Mesenchymal stem cell (in vitro differentiated cells and primary cell): Measurements from ENCODE around the gene GRIK4.

Experiments used
- DNase-seq: peaks from one replicate; pipeline ENCODE4 v3.0.0-alpha.2; 2013
- H2AFZ ChIP-seq: one replicate; pipeline ENCODE4 v1.6.1; 2013; ENCODE audit warnings: low read depth, mild to moderate bottlenecking, control low read depth, inconsistent platforms, low read length, moderate library complexity
- H2AK5ac ChIP-seq: 2 replicates; pipeline ENCODE4 v1.6.1; 2013; ENCODE audit warnings: low read length, moderate library complexity, mild to moderate bottlenecking, inconsistent platforms; ENCODE audit not compliant: severe bottlenecking
- H2BK120ac ChIP-seq: one replicate; pipeline ENCODE4 v1.6.1; 2013; ENCODE audit warnings: low read depth, mild to moderate bottlenecking, inconsistent platforms, low read length, moderate library complexity
- H2BK12ac ChIP-seq, 2 experiments: one replicate each; pipeline ENCODE4 v1.6.1; 2013; ENCODE audit warnings: inconsistent platforms in 2 of 2, low read length in 2 of 2, mild to moderate bottlenecking in 2 of 2, moderate library complexity in 2 of 2, control low read depth in 1 of 2
- H2BK15ac ChIP-seq: one replicate; pipeline ENCODE4 v1.6.1; 2013; ENCODE audit warnings: mild to moderate bottlenecking, low read depth, inconsistent platforms; ENCODE audit not compliant: poor library complexity, severe bottlenecking
- H2BK5ac ChIP-seq: 2 replicates; pipeline ENCODE4 v1.6.1; 2013; ENCODE audit warnings: low read depth, mild to moderate bottlenecking, low read length, control low read depth, inconsistent platforms; ENCODE audit not compliant: poor library complexity, severe bottlenecking
- H3K14ac ChIP-seq, 2 experiments: one replicate each; pipeline ENCODE4 v1.6.1; 2013; ENCODE audit warnings: inconsistent platforms in 2 of 2, low read length in 2 of 2, control low read depth in 1 of 2, mild to moderate bottlenecking in 1 of 2, moderate library complexity in 1 of 2
- H3K18ac ChIP-seq, 2 experiments: one replicate each; pipeline ENCODE4 v1.6.1; 2013; ENCODE audit warnings: inconsistent platforms in 2 of 2, low read length in 2 of 2, control low read depth in 1 of 2, low read depth in 1 of 2, mild to moderate bottlenecking in 1 of 2
- H3K23ac ChIP-seq, 2 experiments: one replicate each; pipeline ENCODE4 v1.6.1; 2013; ENCODE audit warnings: inconsistent platforms in 2 of 2, low read length in 2 of 2, mild to moderate bottlenecking in 2 of 2, moderate library complexity in 2 of 2, control low read depth in 1 of 2
- H3K27ac ChIP-seq: 2 replicates; pipeline ENCODE4 v1.5.1; 2013; ENCODE audit warnings: mild to moderate bottlenecking, moderate library complexity, low read length, control low read depth, inconsistent platforms; ENCODE audit not compliant: poor library complexity, severe bottlenecking
- H3K27me3 ChIP-seq, 2 experiments: 2 replicates each; pipeline versions ENCODE4 v1.6.1 to v1.7.0; 2013; ENCODE audit warnings: low read length in 2 of 2, mild to moderate bottlenecking in 2 of 2, moderate library complexity in 2 of 2, control low read depth in 1 of 2, inconsistent platforms in 1 of 2; ENCODE audit not compliant: control insufficient read depth in 1 of 2, insufficient read depth in 1 of 2
- H3K36me3 ChIP-seq, 2 experiments: 2 replicates each; pipeline versions ENCODE4 v1.6.1 to v1.7.0; 2013; ENCODE audit warnings: low read length in 2 of 2, control low read depth in 1 of 2, inconsistent platforms in 1 of 2, low read depth in 1 of 2, mild to moderate bottlenecking in 1 of 2; ENCODE audit not compliant: insufficient read depth in 2 of 2, control insufficient read depth in 1 of 2
- H3K4ac ChIP-seq, 2 experiments: one replicate each; pipeline ENCODE4 v1.6.1; 2013; ENCODE audit warnings: inconsistent platforms in 2 of 2, low read length in 2 of 2, mild to moderate bottlenecking in 2 of 2, moderate library complexity in 2 of 2, control low read depth in 1 of 2, low read depth in 1 of 2
- H3K4me1 ChIP-seq: 2 replicates; pipeline ENCODE4 v1.6.1; 2013; ENCODE audit warnings: low read depth, low read length, control low read depth; ENCODE audit not compliant: control insufficient read depth, insufficient read depth
- H3K4me2 ChIP-seq: 2 replicates; pipeline ENCODE4 v1.6.1; 2013; ENCODE audit warnings: low read length, mild to moderate bottlenecking, inconsistent platforms; ENCODE audit not compliant: poor library complexity, severe bottlenecking
- H3K4me3 ChIP-seq, 2 experiments: 2 replicates each; pipeline versions ENCODE4 v1.5.1 to v1.7.0; 2013; ENCODE audit warnings: low read length in 2 of 2, mild to moderate bottlenecking in 2 of 2, control low read depth in 1 of 2, low read depth in 1 of 2; ENCODE audit not compliant: insufficient read depth in 1 of 2
- H3K79me1 ChIP-seq: replicated peaks from 2 replicates; pipeline ENCODE4 v1.6.1; 2013; ENCODE audit warnings: mild to moderate bottlenecking, control low read depth, low read length, inconsistent platforms; ENCODE audit not compliant: poor library complexity, severe bottlenecking
- H3K9ac ChIP-seq: 2 replicates; pipeline ENCODE4 v1.7.0; 2013; ENCODE audit warnings: mild to moderate bottlenecking, low read length, moderate library complexity
- H3K9me3 ChIP-seq: 2 replicates; pipeline ENCODE4 v1.7.0; 2013; ENCODE audit warnings: mild to moderate bottlenecking, low read length; ENCODE audit not compliant: control insufficient read depth
- H4K8ac ChIP-seq: one replicate; pipeline ENCODE4 v1.6.1; 2013; ENCODE audit warnings: inconsistent platforms, mild to moderate bottlenecking, low read length, moderate library complexity
- H4K91ac ChIP-seq: one replicate; pipeline ENCODE4 v1.6.1; 2013; ENCODE audit warnings: mild to moderate bottlenecking, low read length, inconsistent platforms
- WGBS: methylation state at CpG from one replicate; pipeline ENCODE4 v1.1.7; 2013; ENCODE audit warnings: mixed read lengths; 5-methylcytosine and 5-hydroxymethylcytosine counted together

GRIK4 gene

GRCh38 chr11:120747850-120748814, 236.6 kb downstream of the GRIK4 start:
- Histone ChIP-seq H4K91ac (no peak overlapping the region), H2BK12ac (no peak overlapping the region), H3K27ac (no peak overlapping the region), H2BK15ac (no peak overlapping the region), H3K9ac (no peak overlapping the region), H2AFZ (no peak overlapping the region), H3K4ac (no peak overlapping the region), H3K4me1 (no peaks in the 10 kb centered on the region), H2BK5ac (no peak overlapping the region), H3K14ac (no peak overlapping the region), H3K79me1 (no peaks in the 10 kb centered on the region), H3K4me3 (no peak overlapping the region), H4K8ac (no peak overlapping the region), H3K18ac (no peak overlapping the region), H3K9me3 (no peaks in the 10 kb centered on the region), H3K27me3 (peaks cover 31 to 76% of the 10 kb centered on the region in 2 experiments), H3K23ac (no peak overlapping the region), H3K36me3 (no peaks in the 10 kb centered on the region), H2AK5ac (no peak overlapping the region), H3K4me2 (no peak overlapping the region), H2BK120ac (no peak overlapping the region)
- DNase-seq: no peak
- WGBS: 71% methylated on average over 12 of the region's 12 CpGs

- no peak overlapping the region for H4K8ac ChIP-seq
- no peak overlapping the region for H2AFZ ChIP-seq
- H2BK5ac ChIP-seq: no peak overlapping the region
- 73% methylated on average over 4 of the region's 4 CpGs for WGBS
- H3K14ac ChIP-seq: no peak overlapping the region
- H3K4ac ChIP-seq: no peak overlapping the region
- no peaks in the 10 kb centered on the region for H3K79me1 ChIP-seq
- peaks cover 23 to 70% of the 10 kb centered on the region in 2 experiments for H3K27me3 ChIP-seq
- no peak overlapping the region for H2BK120ac ChIP-seq
- no peaks in the 10 kb centered on the region for H3K4me1 ChIP-seq
- DNase-seq: no peak
- no peak overlapping the region for H2BK12ac ChIP-seq
- H3K9ac ChIP-seq: no peak overlapping the region
- no peak overlapping the region for H4K91ac ChIP-seq
- no peak overlapping the region for H2AK5ac ChIP-seq
- H3K27ac ChIP-seq: no peak overlapping the region
- no peak overlapping the region for H3K4me2 ChIP-seq
- H3K4me3 ChIP-seq: no peak overlapping the region
- no peak overlapping the region for H3K18ac ChIP-seq
- H3K36me3 ChIP-seq: no peaks in the 10 kb centered on the region
- no peak overlapping the region for H2BK15ac ChIP-seq
- H3K9me3 ChIP-seq: no peaks in the 10 kb centered on the region
- H3K23ac ChIP-seq: no peak overlapping the region
Measured at GRCh38 chr11:120749395-120749794, 237.8 kb downstream of the GRIK4 start.

DNA sequence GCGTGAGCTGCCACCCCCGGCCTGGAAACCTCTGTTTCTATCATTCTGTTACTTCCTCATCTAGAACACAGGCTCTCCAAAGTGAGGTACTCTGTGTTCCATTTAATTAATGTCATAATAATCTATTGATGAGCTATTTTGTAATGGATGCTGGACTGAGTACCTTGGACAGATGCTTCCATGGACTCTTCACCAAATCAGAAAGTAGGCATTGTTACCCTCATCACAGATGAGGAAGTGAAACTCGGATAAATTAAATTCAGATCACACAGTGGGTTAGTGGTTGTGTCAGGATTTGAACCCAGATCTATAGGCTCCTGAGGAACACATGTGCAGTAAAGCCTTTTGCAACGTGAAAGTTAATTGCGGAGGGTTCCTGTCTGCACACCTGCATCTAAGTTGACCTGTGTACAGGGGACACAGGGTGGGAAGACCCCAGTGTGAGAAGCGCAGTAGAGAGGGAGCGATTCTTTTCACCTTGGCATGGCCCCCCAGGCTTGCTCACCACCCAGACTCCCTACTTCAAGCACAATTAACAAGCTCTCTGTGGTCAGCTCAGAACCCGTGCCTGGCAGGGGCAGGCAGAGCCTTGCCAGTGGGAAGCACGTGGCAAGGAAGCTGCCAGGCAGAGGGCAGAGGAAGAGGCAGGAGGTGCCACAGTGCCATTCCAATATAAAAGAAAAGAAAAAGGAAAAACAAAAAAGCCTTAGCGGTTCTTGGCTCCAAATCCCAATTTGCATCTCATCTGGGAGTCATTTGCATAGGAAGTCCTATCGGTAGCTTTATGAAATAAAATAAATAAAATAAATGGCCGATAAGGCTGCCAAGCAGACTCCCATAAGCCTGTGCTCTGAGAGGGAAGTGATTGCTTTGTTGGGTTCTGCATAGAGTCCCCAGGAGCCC, 239.3 kb downstream of the GRIK4 start:
- Histone ChIP-seq H3K4me2 (no peak overlapping the region), H3K23ac (no peak overlapping the region)

GRCh38 chr11:120751550-120751949, 240.0 kb downstream of the GRIK4 start:
- no peak overlapping the region for H2AFZ ChIP-seq
- 81% methylated on average over 9 of the region's 9 CpGs for WGBS
- H2AK5ac ChIP-seq: no peak overlapping the region
- H3K23ac ChIP-seq: no peak overlapping the region
- H3K27me3 ChIP-seq: peaks cover 28 to 56% of the 10 kb centered on the region in 2 experiments
- no peak overlapping the region for H3K9ac ChIP-seq
- no peaks in the 10 kb centered on the region for H3K79me1 ChIP-seq
- H3K4me3 ChIP-seq: no peak overlapping the region
- no peak overlapping the region for H3K14ac ChIP-seq
- H2BK15ac ChIP-seq: no peak overlapping the region
- no peak overlapping the region for H4K8ac ChIP-seq
- H3K18ac ChIP-seq: no peak overlapping the region
- no peaks in the 10 kb centered on the region for H3K36me3 ChIP-seq
- H4K91ac ChIP-seq: no peak overlapping the region
- no peak overlapping the region for H2BK5ac ChIP-seq
- no peak overlapping the region for H3K27ac ChIP-seq
- H3K4ac ChIP-seq: no peak overlapping the region
- no peak overlapping the region for H2BK12ac ChIP-seq
- H3K9me3 ChIP-seq: no peaks in the 10 kb centered on the region
- no peak overlapping the region for H3K4me2 ChIP-seq
- H3K4me1 ChIP-seq: no peaks in the 10 kb centered on the region
- DNase-seq: no peak
- H2BK120ac ChIP-seq: no peak overlapping the region

More for the DNA sequence above, 239.3 kb downstream of the GRIK4 start:
- Histone ChIP-seq H2BK5ac (no peak overlapping the region), H2AFZ (no peak overlapping the region), H3K18ac (no peak overlapping the region), H2BK15ac (no peak overlapping the region), H3K36me3 (no peaks in the 10 kb centered on the region), H3K79me1 (no peaks in the 10 kb centered on the region), H3K9me3 (no peaks in the 10 kb centered on the region), H4K8ac (no peak overlapping the region), H4K91ac (no peak overlapping the region), H3K9ac (no peak overlapping the region), H3K4me1 (no peaks in the 10 kb centered on the region), H3K27me3 (peaks cover 23 to 58% of the 10 kb centered on the region in 2 experiments), H2AK5ac (no peak overlapping the region), H3K14ac (no peak overlapping the region), H2BK12ac (no peak overlapping the region), H3K4ac (no peak overlapping the region), H3K4me3 (no peak overlapping the region), H2BK120ac (no peak overlapping the region), H3K27ac (no peak overlapping the region)
- 84% methylated on average over 9 of the region's 12 CpGs for WGBS
- no peak for DNase-seq
